ENCODE results near the gene ACYP2.
"Not testable (repeated sequence)": the region's sequence is repeated elsewhere in the genome, so short reads cannot be mapped to it uniquely, and the experiment has no call there.

Gene ACYP2

GRCh38 chr2:54115284-54116137, at the start of gene ACYP2:
Gene ACYP2, plus strand, starts transcription at chr2:54115615.
- peak; percentile 85 to 90 for DNase-seq (ENCODE audit: extremely low read depth in 1 of 2, low read depth in 1 of 2)

- no peak for DNase-seq (ENCODE audit: extremely low read depth in 1 of 2, low read depth in 1 of 2)
Measured at GRCh38 chr2:54065891-54066290, 49.5 kb upstream of the ACYP2 start.

- DNase-seq (ENCODE audit: extremely low read depth in 1 of 2, low read depth in 1 of 2), result no peak
Measured at GRCh38 chr2:54067851-54068375, 47.5 kb upstream of the ACYP2 start.

- DNase-seq (ENCODE audit: extremely low read depth in 1 of 2, low read depth in 1 of 2), result not testable (repeated sequence)
Measured at GRCh38 chr2:54072483-54072882, 42.9 kb upstream of the ACYP2 start.

GRCh38 chr2:54073796-54074195, 41.6 kb upstream of the ACYP2 start:
- no peak for DNase-seq (ENCODE audit: extremely low read depth in 1 of 2, low read depth in 1 of 2)

- DNase-seq (ENCODE audit: extremely low read depth in 1 of 2, low read depth in 1 of 2), result no peak
Measured at GRCh38 chr2:54074606-54075341, 40.6 kb upstream of the ACYP2 start.

- no peak for DNase-seq (ENCODE audit: extremely low read depth in 1 of 2, low read depth in 1 of 2)
Measured at GRCh38 chr2:54076586-54076985, 38.8 kb upstream of the ACYP2 start.

GRCh38 chr2:54077088-54077900, 38.1 kb upstream of the ACYP2 start:
- no peak for DNase-seq (ENCODE audit: extremely low read depth in 1 of 2, low read depth in 1 of 2)

- DNase-seq (ENCODE audit: extremely low read depth in 1 of 2, low read depth in 1 of 2), result no peak
Measured at GRCh38 chr2:54079331-54079730, 36.1 kb upstream of the ACYP2 start.

GRCh38 chr2:54081574-54081973, 33.8 kb upstream of the ACYP2 start:
- peak; percentile 51 to 75 for DNase-seq (ENCODE audit: extremely low read depth in 1 of 2, low read depth in 1 of 2)

- no peak for DNase-seq (ENCODE audit: extremely low read depth in 1 of 2, low read depth in 1 of 2)
Measured at GRCh38 chr2:54083021-54083420, 32.4 kb upstream of the ACYP2 start.

GRCh38 chr2:54083445-54083844, 32.0 kb upstream of the ACYP2 start:
- no peak for DNase-seq (ENCODE audit: extremely low read depth in 1 of 2, low read depth in 1 of 2)

- no peak for DNase-seq (ENCODE audit: extremely low read depth in 1 of 2, low read depth in 1 of 2)
Measured at GRCh38 chr2:54084600-54084999, 30.8 kb upstream of the ACYP2 start.

- DNase-seq (ENCODE audit: extremely low read depth in 1 of 2, low read depth in 1 of 2), result no peak
Measured at GRCh38 chr2:54085069-54085468, 30.3 kb upstream of the ACYP2 start.

- no peak for DNase-seq (ENCODE audit: extremely low read depth in 1 of 2, low read depth in 1 of 2)
Measured at GRCh38 chr2:54086157-54086556, 29.3 kb upstream of the ACYP2 start.

GRCh38 chr2:54088191-54088634, 27.2 kb upstream of the ACYP2 start:
- no peak for DNase-seq (ENCODE audit: extremely low read depth in 1 of 2, low read depth in 1 of 2)

- no peak for DNase-seq (ENCODE audit: extremely low read depth in 1 of 2, low read depth in 1 of 2)
Measured at GRCh38 chr2:54088719-54089118, 26.7 kb upstream of the ACYP2 start.

- DNase-seq (ENCODE audit: extremely low read depth in 1 of 2, low read depth in 1 of 2), result no peak
Measured at GRCh38 chr2:54090521-54091117, 24.8 kb upstream of the ACYP2 start.

GRCh38 chr2:54092940-54093339, 22.5 kb upstream of the ACYP2 start:
- DNase-seq (ENCODE audit: extremely low read depth in 1 of 2, low read depth in 1 of 2), result no peak

GRCh38 chr2:54095406-54095805, 20.0 kb upstream of the ACYP2 start:
- not testable (repeated sequence) for DNase-seq (ENCODE audit: extremely low read depth in 1 of 2, low read depth in 1 of 2)

Measured in stimulated activated CD8-positive, alpha-beta memory T cell treated with anti-CD3 and anti-CD28 coated beads, Interleukin-7, amount 100 ng/mL, for 48 hours (primary cell).